GM12865 (cell line): Measurements from ENCODE around the gene TRAPPC12.
A peak's percentile ranks its signal among the peaks of the same experiment; 100 is the strongest.

Experiments
- DNase-seq: peaks from one replicate; pipeline ENCODE4 v3.0.0; 2010; ENCODE audit warnings: low read depth
- H3K4me3 ChIP-seq: 2 replicates; pipeline ENCODE4 v1.5.1; 2011; ENCODE audit warnings: mild to moderate bottlenecking, low read depth, low read length, control low read depth
- CTCF ChIP-seq: IDR thresholded peaks from 2 replicates; pipeline ENCODE4 v1.5.1; 2011; ENCODE audit warnings: low read length, control low read depth, low read depth, inconsistent platforms; ENCODE audit not compliant: insufficient read depth; ENCODE audit errors: missing control alignments

The TRAPPC12 gene

GRCh38 chr2:3396920-3397559 is 17.5 kb downstream of the TRAPPC12 start:
- H3K4me3 ChIP-seq: no peak overlapping the region
- TF ChIP-seq CTCF: no peak
- no peak for DNase-seq

GRCh38 chr2:3398857-3399256 is 19.4 kb downstream of the TRAPPC12 start:
- no peak for DNase-seq
- no peak for TF ChIP-seq CTCF
- H3K4me3 ChIP-seq: no peak overlapping the region

- no peak for TF ChIP-seq CTCF
- no peak for DNase-seq
- H3K4me3 ChIP-seq: no peak overlapping the region
Measured at GRCh38 chr2:3399381-3399780, 19.9 kb downstream of the TRAPPC12 start.

GRCh38 chr2:3399829-3400228 is 20.3 kb downstream of the TRAPPC12 start:
- no peak for TF ChIP-seq CTCF
- no peak for DNase-seq
- H3K4me3 ChIP-seq: no peak overlapping the region

GRCh38 chr2:3403587-3404334 is 24.3 kb downstream of the TRAPPC12 start:
- no peak for TF ChIP-seq CTCF
- peak; percentile 81 for DNase-seq
- peak overlapping the region; percentile 18; the same call in 1 of the 2 replicates for H3K4me3 ChIP-seq

- no peak overlapping the region for H3K4me3 ChIP-seq
- TF ChIP-seq CTCF: no peak
- DNase-seq: no peak
Measured at GRCh38 chr2:3404349-3404894, 24.9 kb downstream of the TRAPPC12 start.
